GM08714 (cell line): ENCODE data around the gene KRTAP10-7.
"Not testable (repeated sequence)": the region's sequence is repeated elsewhere in the genome, so short reads cannot be mapped to it uniquely, and the experiment has no call there.

ENCODE experiments used
- H3K4me3 ChIP-seq: fragments of 200-500 bp; sonication (Bioruptor generic); 2 replicates; pipeline ENCODE4 v1.5.1; 2014; ENCODE audit warnings: mild to moderate bottlenecking, low read length, inconsistent platforms
- ZNF274 ChIP-seq: IDR thresholded peaks from 2 replicates; pipeline ENCODE4 v1.6.1; 2012; ENCODE audit warnings: mild to moderate bottlenecking, low read depth, low read length

Gene KRTAP10-7

GRCh38 chr21:44639331-44639655 is 38.9 kb downstream of the KRTAP10-7 start:
- H3K4me3 ChIP-seq, result no peak overlapping the region
- TF ChIP-seq ZNF274, result no peak

- no peak for TF ChIP-seq ZNF274
- H3K4me3 ChIP-seq, result no peak overlapping the region
Observed at GRCh38 chr21:44640761-44641160, 40.4 kb downstream of the KRTAP10-7 start.

GRCh38 chr21:44643741-44644310 is 43.4 kb downstream of the KRTAP10-7 start:
- H3K4me3 ChIP-seq, result no peak overlapping the region
- no peak for TF ChIP-seq ZNF274

GRCh38 chr21:44644878-44645277 is 44.5 kb downstream of the KRTAP10-7 start:
- no peak for TF ChIP-seq ZNF274
- no peak overlapping the region for H3K4me3 ChIP-seq

GRCh38 chr21:44646366-44647221 is 46.2 kb downstream of the KRTAP10-7 start, which contains the start of gene KRTAP10-11:
Gene KRTAP10-11, plus strand, starts transcription at chr21:44646414. Its CDS starts 45 bp downstream, at chr21:44646459.
- H3K4me3 ChIP-seq, result not testable (repeated sequence)

GRCh38 chr21:44647222-44647552 is 46.8 kb downstream of the KRTAP10-7 start:
- no peak overlapping the region for H3K4me3 ChIP-seq
- no peak for TF ChIP-seq ZNF274

GRCh38 chr21:44648557-44649311 is 48.3 kb downstream of the KRTAP10-7 start:
- no peak for TF ChIP-seq ZNF274
- no peak overlapping the region for H3K4me3 ChIP-seq

- H3K4me3 ChIP-seq, result no peak overlapping the region
- TF ChIP-seq ZNF274, result no peak
Observed at GRCh38 chr21:44649521-44650100, 49.2 kb downstream of the KRTAP10-7 start.

- no peak for TF ChIP-seq ZNF274
- no peak overlapping the region for H3K4me3 ChIP-seq
Observed at GRCh38 chr21:44650265-44650972, 50.0 kb downstream of the KRTAP10-7 start.

GRCh38 chr21:44650973-44651675 is 50.7 kb downstream of the KRTAP10-7 start:
- no peak for TF ChIP-seq ZNF274
- H3K4me3 ChIP-seq, result no peak overlapping the region
